ENCODE measurements around the gene GDI2. TPM values are rescaled to one million over a fixed set of nuclear protein-coding genes. Genes with fewer than 3 reads are reported as not detected.

GDI2 gene
- total and polyA plus RNA-seq, 2 of the 13 experiments (the other 11 are each of a cell fraction or from before 2014, with no cell fraction given) = 153 to 477 TPM

- BruUV-seq (replicated peaks) = no TSS peak
- Histone ChIP-seq H3K27ac (ENCODE audit: extremely low read length, insufficient read depth, low read length) (no peak overlapping the region), H3K9ac (ENCODE audit: insufficient read depth, low read depth, low read length) (no peak overlapping the region), H3K4me2 (ENCODE audit: low read depth, low read length) (no peak overlapping the region), H3K4me3 (replicated peaks in 1 of 3; ENCODE audit: insufficient read depth in 1 of 3, low read depth in 2 of 3, low read length in 3 of 3) (no peak overlapping the region), H4K20me1 (ENCODE audit: insufficient read depth, low read length) (no peaks in the 10 kb centered on the region), H3K4me1 (ENCODE audit: insufficient read depth, low read length) (peaks cover 16% of the 10 kb centered on the region), H3K27me3 (ENCODE audit: control insufficient read depth in 1 of 2, insufficient read depth in 2 of 2, low read length in 2 of 2) (no peaks in the 10 kb centered on the region), H2AFZ (ENCODE audit: low read length) (no peak overlapping the region), H3K9me3 (ENCODE audit: low read length) (no peaks in the 10 kb centered on the region), H3K36me3 (replicated peaks in 1 of 2; ENCODE audit: control insufficient read depth in 1 of 2, insufficient read depth in 2 of 2, low read length in 2 of 2) (peaks cover 14 to 52% of the 10 kb centered on the region in 2 experiments), H3K79me2 (ENCODE audit: insufficient read depth, low read length) (peaks cover 2% of the 10 kb centered on the region)
- intact Hi-C loops (cut with micrococcal nuclease; ENCODE audit: unreplicated experiment) = no loop called here
- DNase-seq (ENCODE audit: low spot score) (no peak), ATAC-seq (no peak), FAIRE-seq (no peak)
- no peak for TF ChIP-seq YEATS4 (CRISPR knock-in tag; IDR thresholded peaks at IDR 0.05; ENCODE audit: borderline replicate concordance)
- ChIA-PET POLR2A (no interaction called here), CTCF (ENCODE audit: low intra/inter-chr PET ratio, low total read pairs) (no interaction called here)
- 97% methylated on average over 4 of the region's 4 CpGs for WGBS (ENCODE audit: low lambda C conversion rate)
- in situ Hi-C loops (cut with HindIII; ENCODE audit: extremely low pct_ligation_motif_present, low pct_unique_long_range_greater_than_20kb) = no loop called here
Observed at GRCh38 chr10:5730766-5731165, 82.5 kb downstream of the GDI2 start.

GRCh38 chr10:5723692-5724091, 89.5 kb downstream of the GDI2 start:
- H3K79me2 ChIP-seq (ENCODE audit: insufficient read depth, low read length) = peaks cover 2% of the 10 kb centered on the region
- H4K20me1 ChIP-seq (ENCODE audit: insufficient read depth, low read length) = no peaks in the 10 kb centered on the region
- ChIA-PET POLR2A (no interaction called here), CTCF (ENCODE audit: low intra/inter-chr PET ratio, low total read pairs) (no interaction called here)
- 95% methylated on average over 2 of the region's 2 CpGs for WGBS (ENCODE audit: low lambda C conversion rate)
- no peak overlapping the region for H3K9ac ChIP-seq (ENCODE audit: insufficient read depth, low read depth, low read length)
- no peak for FAIRE-seq
- in situ Hi-C loops (cut with HindIII; ENCODE audit: extremely low pct_ligation_motif_present, low pct_unique_long_range_greater_than_20kb) (no loop called here), intact Hi-C loops (cut with micrococcal nuclease; ENCODE audit: unreplicated experiment) (no loop called here)
- ATAC-seq = no peak
- no peaks in the 10 kb centered on the region for H3K9me3 ChIP-seq (ENCODE audit: low read length)
- H3K4me3 ChIP-seq (replicated peaks in 1 of 3; ENCODE audit: insufficient read depth in 1 of 3, low read depth in 2 of 3, low read length in 3 of 3) = no peak overlapping the region
- no peak overlapping the region for H3K4me2 ChIP-seq (ENCODE audit: low read depth, low read length)
- BruUV-seq (replicated peaks) = no TSS peak
- H2AFZ ChIP-seq (ENCODE audit: low read length) = no peak overlapping the region
- H3K36me3 ChIP-seq (replicated peaks in 1 of 2; ENCODE audit: control insufficient read depth in 1 of 2, insufficient read depth in 2 of 2, low read length in 2 of 2) = peaks cover 2 to 50% of the 10 kb centered on the region in 2 experiments
- H3K27me3 ChIP-seq (ENCODE audit: control insufficient read depth in 1 of 2, insufficient read depth in 2 of 2, low read length in 2 of 2) = no peaks in the 10 kb centered on the region
- DNase-seq (ENCODE audit: low spot score) = no peak
- no peak overlapping the region for H3K27ac ChIP-seq (ENCODE audit: extremely low read length, insufficient read depth, low read length)
- H3K4me1 ChIP-seq (ENCODE audit: insufficient read depth, low read length) = no peaks in the 10 kb centered on the region
- TF ChIP-seq MAZ (IDR thresholded peaks at IDR 0.05; ENCODE audit: borderline replicate concordance, low read depth, low read length) = no peak
- no peak for TF ChIP-seq MAZ (CRISPR knock-in tag; IDR thresholded peaks at IDR 0.05; ENCODE audit: low read depth)
- TF ChIP-seq RAD21 (CRISPR knock-in tag; IDR thresholded peaks at IDR 0.05) = no peak
- TF ChIP-seq ZBTB42 (CRISPR knock-in tag; IDR thresholded peaks at IDR 0.05) = no peak
- no peak for TF ChIP-seq BCL6 (CRISPR knock-in tag; IDR thresholded peaks at IDR 0.05)
- TF ChIP-seq SUZ12 (IDR thresholded peaks at IDR 0.05; ENCODE audit: low read depth, low read length) = no peak
- no peak for TF ChIP-seq ZNF275 (CRISPR knock-in tag; IDR thresholded peaks at IDR 0.05; ENCODE audit: borderline replicate concordance)
- TF ChIP-seq GATA4 (IDR thresholded peaks at IDR 0.05; ENCODE audit: borderline replicate concordance, low read depth) = no peak
- no peak for TF ChIP-seq HOMEZ (CRISPR knock-in tag; IDR thresholded peaks at IDR 0.05; ENCODE audit: low read depth)
- TF ChIP-seq KLF13 (CRISPR knock-in tag; IDR thresholded peaks at IDR 0.05) = no peak
- TF ChIP-seq ZSCAN25 (CRISPR knock-in tag; IDR thresholded peaks at IDR 0.05) = no peak
- TF ChIP-seq HNRNPH1 (optimal IDR thresholded peaks at IDR 0.05; ENCODE audit: low read depth, low read length) = no peak
- TF ChIP-seq MIER2 (CRISPR knock-in tag; IDR thresholded peaks at IDR 0.05) = no peak
- no peak for TF ChIP-seq ZBTB8A (CRISPR knock-in tag; IDR thresholded peaks at IDR 0.05; ENCODE audit: borderline replicate concordance, low read depth)
- no peak for TF ChIP-seq SPEN (CRISPR knock-in tag; IDR thresholded peaks at IDR 0.05; ENCODE audit: low read depth)
